GM21529 (cell line): ENCODE measurements around the gene WIPF3.

Source experiments
- ATAC-seq: cut with Tn5 transposase; IDR thresholded peaks from one replicate; pipeline ENCODE4 v1.9.1; 2021; ENCODE audit not compliant: unreplicated experiment

Gene WIPF3, protein sequence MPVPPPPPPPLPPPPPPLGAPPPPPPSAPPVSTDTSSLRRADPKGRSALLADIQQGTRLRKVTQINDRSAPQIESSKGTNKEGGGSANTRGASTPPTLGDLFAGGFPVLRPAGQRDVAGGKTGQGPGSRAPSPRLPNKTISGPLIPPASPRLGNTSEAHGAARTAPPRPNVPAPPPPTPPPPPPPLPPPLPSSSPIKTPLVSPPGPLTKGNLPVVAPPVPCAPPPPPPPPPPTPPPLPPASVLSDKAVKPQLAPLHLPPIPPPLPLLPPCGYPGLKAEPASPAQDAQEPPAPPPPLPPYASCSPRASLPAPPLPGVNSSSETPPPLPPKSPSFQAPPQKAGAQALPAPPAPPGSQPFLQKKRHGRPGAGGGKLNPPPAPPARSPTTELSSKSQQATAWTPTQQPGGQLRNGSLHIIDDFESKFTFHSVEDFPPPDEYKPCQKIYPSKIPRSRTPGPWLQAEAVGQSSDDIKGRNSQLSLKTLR

DNA sequence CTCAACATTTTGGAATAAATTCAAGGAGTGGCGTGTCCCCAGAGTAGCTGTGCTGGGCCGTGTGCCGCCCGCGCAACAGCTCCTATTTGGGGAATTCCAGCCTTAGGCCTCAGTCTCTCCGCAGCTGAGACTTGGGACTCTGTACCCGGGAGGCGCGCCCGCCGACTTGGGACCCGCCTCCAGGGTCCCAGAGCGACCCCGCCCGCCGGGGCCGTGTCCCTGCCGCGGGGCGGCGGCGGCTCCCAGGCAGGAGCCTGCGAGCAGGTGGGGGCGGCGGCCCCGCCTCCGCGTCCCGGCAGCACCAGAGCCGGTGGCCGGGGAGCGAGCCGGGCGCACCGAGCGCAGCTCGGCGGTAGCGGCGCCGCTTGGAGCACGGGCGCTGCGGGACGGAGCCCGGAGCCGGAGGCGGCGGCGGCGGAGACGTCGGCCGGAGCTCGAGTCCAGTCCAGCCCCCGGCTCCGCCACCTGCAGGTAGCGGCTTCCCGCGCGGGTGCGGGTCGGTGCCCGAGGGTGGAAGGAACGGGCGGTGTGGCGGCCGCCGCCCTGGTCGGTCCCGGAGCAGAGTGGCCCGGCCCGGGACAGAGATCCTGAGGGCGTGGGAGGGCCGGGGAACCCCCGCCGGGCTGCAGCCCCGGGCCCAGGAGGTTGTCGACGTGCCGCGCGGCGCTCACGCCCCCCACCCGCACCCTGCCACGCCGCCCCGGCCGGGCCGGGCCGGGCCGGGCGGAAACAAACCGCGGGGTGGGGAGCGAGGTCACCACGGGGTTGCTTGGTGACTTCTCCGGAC, at the start of gene WIPF3:
WIPF3 (plus strand) TSS at position 301 of the 787 bp plus-strand sequence. CDS start 28,217 bp downstream, outside the sequence.
- no peak for ATAC-seq

DNA sequence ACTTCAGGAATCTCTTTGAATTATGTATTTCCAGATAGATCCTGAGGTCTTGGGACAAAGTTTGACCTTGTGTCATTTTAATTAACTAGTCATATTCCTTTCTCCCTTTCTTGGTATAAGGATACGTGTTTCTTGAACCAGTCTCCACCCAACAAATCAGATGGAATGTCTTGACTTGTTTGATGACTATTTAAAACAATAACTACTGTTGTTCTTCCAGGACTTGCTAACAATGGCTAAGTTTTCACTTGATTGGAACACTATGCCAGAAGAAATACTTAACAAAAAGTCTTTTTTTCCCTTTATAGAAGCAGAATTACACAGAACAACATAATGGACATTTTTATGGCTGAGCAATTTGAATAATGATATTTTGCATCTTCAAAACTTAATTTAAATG, 43.0 kb upstream of the WIPF3 start:
- no peak for ATAC-seq

DNA sequence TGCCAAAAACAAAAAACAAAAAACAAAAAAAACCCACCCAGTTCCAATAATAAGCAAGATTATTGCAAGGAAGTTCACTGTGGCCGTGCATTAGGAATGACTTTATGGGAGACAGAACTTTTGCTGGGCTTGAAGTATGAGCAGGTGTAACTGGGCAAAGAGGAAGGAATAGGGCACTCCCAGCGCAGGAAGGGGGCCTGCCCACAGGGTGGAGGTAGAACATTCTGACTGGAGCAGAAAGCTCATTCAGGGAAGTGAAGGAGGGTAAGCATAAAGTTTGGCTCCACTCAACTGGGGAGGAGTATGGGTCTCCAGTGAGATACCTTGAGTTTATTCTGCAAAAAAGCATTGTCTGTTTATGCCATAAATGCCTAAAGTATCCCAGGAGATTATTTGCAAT, 42.1 kb upstream of the WIPF3 start:
- ATAC-seq: no peak

DNA sequence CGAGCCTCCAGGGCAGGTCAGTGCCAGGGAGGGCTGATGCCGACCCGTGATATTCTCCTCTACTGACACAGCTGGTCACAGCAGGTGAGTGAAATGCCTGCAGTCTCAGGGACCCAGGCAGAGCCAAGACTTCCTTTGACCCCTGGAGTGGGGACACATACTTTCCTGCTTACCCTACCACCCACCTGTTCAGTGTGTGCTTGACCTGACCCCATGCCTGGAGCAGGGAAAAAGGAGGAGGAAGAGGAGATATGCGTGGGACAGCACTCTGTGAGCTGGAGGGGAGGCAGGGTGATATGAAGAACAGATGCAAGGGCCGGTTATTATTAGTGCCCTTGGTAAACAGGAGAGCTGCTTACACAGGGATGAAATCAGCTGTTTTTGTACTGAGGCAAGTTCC, 40.8 kb upstream of the WIPF3 start:
- no peak for ATAC-seq

DNA sequence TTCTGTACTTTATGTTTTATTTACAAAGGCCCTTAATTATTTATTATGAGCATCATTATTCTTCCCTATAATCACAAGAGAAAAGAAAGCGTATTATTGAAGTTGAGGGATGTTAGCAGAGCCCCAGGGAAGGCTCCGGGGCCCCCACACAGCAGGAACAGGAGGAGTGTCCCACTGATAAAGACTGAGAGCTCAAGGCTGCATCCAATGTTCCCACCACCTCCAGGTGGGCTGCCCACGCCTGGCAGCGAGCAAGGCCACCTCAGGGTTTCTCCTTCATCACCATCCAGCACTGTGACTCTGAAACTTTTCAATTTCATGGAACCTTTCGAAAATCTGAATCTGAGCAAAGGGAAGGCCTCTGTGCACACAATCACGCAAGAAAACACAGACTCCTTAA, 35.9 kb upstream of the WIPF3 start:
- no peak for ATAC-seq

DNA sequence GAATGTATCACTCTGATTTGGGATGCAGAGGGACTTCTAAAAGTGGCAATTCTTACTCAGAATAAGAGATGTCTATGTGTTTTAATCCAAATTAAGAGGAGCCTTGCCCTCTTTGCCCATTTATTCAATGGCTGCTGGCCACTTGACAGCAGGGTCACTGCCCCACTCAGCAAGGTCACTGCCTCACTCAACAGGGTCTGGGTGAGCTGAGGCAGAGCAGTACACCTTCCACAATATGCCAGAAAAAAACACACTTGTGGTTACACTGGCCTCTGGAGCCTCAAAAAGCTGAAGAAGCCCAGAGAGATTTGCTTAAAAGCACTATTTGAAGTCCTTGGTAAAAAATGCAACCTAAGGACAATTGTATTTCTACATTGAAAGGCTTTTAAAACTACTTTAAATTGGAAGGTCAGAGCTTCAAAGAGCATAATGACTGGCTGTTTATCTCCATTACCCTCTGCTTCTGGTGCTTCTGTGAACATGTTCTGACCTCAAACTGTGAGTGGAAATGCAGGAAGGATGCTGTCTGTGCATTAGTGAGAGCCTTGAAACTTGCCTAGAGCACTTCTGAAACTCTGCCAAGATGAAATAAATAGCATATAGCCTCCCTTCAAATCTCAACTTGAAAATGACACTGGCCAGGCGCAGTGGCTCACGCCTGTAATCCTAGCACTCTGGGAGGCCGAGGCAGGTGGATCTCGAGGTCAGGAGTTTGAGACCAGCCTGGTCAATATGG, 35.1 kb upstream of the WIPF3 start:
- no peak for ATAC-seq

DNA sequence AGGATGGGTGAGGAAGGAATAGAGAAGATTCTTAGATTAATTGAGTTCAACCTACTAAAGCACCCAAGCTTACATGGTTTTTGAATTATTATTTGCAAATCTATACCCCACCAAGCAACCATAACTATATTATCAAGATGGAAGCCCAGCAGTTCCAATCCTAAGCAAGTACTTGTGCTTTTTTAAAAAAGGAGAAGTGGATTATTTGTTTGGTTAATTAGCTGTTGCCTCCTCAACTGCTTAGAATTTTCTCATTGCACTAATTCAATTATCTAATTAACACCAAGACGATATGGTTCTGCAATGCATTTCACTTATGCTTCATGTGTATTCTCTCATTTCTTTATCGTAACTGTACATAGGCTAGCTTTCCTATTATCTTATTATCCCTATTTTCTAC, 27.3 kb upstream of the WIPF3 start:
- no peak for ATAC-seq

DNA sequence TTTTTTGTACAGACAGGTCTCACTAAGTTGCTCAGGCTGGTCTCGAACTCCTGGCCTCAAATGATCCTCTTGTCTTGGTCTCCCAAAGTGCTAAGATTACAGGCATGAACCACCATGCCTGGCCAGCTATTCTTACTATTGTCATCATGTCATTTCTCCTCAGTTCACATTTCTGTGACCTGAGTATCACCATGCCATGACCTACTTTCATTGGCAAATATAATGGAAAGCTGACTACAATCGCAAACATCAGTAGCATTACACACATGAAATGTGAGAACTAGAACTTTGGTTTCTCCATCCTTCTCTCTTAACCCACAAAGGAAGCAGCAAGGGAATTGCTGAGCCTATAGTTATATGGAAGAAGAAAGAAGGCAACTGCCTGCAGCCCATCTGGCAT, 26.0 kb upstream of the WIPF3 start:
- ATAC-seq: no peak

DNA sequence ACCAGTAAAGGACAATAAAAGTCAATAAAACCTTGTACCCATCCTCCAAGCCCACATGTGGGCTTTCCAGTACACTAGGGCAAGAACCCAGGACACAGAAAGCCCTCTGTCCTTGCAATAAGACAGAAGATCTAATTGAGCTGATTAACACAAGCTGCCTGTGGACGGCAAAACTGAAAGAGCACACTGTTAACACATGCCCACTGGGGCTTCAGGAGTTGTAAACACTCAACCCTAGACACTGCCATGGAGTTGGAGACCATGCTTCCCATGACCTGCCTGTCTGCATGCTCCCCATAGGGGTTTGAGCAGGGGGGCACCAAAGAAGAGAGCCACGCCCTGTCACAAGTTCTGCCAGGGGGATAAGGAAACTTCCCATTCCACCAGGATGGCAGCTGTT, 22.6 kb upstream of the WIPF3 start:
- ATAC-seq: no peak

DNA sequence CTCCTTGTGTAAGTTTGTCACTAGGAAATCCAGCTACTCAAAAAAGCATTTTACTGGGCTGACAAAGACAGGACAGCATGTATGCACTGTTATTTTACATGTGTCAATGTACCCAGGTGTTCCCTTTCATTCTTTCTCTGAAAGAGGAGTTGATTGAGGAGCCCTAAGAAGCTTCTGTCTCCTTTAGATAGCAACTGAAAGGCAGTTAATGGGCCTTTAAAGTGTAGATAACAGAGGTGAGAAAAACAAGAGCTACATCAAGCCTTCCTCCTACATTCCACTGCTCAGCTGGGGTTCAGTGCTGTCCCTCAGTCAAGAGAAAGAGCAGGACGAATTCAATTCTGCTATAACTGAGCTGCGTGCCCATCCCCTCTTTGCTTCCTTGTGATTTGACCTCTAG, 12.8 kb upstream of the WIPF3 start:
- no peak for ATAC-seq

DNA sequence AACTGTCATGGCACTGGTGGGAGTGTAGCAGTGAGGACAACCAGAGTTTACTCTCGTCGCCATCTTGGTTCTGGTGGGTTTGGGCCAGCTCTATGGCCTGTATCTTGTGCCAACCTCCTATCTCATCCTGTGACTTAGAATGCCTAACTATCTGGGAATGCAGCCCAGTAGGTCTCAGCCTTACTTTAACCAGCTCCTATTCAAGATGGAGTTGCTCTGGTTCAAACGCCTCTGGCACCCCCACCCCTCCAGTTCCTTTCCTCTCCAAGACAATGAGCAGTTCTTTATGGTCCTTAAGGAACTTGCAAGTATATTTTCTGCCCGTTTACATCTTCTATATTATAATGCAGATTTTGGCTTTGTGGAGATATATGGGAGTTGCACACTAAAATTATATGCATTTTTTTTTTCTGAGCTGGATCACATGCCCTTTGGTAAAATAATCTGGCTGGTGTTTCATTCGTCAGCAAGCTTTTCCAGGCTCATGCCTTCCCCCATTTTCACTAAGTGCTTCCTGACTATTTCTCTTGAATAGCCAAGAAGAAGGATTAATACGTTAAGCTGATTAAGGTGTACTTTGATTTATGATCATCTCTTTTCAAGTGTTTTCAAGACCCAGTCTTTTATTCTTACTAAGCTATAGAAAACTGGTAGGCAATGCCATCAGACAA, 11.2 kb upstream of the WIPF3 start:
- no peak for ATAC-seq

DNA sequence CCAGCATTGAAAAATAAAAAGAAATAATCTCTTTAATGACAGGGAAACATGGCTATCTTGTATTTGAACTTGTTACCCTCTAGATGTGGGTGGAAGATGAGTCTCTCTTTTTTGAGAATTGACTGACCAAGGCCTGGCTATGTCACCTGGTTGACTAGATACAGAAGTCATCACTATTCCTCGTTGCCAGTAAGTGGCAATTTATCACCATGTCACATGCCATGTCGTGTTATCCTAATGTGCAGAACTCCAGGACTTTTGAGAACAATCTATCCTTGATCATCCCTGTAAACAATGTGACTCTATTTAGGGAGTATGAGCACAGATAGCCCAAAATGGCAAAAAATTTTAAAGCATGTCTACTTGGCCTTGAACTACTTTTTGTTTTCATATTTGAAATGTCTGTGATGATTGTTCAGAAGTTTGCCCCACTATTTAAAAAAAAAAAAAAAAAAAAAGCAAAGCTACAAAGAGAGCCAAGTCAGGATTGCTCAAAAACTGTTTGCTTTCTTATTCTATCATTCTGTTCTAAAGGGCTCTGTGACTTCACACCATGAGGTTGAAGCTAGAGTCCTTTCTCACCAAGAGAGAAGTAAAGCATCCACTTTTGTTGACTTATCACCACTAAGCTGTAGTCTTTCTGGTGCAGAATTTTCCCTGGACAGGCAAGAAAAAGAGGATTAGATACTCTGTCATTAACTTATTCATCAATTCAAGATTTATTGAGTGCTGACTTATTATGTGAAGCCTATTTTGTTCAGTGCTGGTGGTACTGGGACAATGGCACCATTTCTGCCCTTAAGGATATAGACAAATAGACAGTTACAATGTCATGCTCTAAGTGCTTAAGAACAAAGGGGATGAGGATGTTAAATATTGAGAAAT, 10.4 kb upstream of the WIPF3 start:
- no peak for ATAC-seq

DNA sequence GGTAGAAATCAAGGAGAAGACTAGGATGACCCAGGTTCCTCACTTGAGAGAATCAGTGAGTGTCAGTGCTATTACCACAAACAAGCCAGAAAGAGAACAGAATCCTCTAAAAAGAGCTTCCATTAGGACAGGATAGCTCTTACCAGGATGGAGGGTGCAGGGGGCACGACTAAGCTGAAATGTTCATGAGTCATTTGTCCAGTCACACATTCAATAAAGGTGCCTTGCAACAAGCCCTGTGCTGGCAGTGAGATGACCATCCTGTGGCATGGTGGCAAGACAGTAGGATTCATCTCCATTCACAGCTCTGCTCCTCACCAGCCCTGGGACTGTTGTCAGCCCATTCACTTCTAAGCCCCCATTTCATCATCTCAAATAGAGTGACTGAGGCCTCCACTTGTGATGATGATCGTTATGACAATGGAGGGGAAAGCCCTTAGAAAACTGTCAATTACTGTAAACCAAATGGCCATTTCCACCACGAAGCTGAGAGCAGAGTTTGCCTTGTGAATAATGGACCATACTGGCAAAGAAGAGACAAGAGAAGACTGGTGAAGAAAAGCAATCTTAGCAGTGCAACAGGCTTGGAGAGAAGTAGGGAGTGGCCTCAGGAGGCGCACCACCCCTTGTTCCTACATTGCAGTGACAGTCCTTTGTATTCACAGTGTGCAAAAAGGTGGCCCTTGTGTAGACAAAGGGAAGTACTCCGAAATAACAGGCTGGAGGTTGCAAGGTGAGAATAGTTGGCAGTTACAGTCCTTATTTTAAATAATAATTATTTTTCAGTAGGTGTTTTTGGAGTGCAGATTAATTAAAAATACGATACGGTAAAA, 9.0 kb upstream of the WIPF3 start:
- no peak for ATAC-seq

DNA sequence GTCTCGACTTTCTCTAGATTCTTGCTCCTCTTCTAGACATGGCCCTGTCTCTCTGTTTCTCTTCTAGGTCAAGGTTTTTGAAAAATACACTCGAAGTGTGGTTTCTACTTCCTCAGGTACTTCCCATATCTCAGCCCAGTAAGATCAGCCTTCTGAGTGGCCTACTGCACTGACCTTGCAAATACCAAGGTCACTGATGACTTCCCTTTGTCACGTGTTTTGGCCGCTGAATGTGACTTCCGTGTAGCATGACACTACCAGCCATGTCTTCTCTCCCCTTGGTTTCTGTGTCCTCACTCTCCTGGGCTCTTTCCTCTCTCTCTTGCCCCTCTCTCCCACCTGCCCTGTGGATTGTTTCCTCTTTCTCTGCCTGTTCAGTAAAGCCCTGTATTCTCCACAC, 7.9 kb upstream of the WIPF3 start:
- no peak for ATAC-seq

DNA sequence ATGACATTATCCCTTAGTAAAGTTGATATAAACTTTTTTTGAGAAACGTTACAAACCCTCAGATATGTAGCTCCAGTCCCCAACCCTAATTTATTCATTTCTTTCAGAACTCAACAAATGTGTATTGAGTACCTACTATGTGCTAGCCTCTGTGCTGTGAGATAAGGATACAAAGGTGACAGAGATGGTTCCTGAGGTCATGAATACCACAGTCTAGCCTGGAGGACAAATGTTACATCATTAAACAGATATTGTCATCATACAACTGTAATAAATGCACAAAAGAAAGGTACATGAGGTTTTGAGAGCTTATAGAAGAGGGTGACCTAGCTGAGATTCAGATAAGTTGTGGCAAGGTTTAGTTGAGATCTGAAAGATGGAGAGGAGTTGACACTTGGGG, 4.4 kb upstream of the WIPF3 start:
- ATAC-seq: no peak

DNA sequence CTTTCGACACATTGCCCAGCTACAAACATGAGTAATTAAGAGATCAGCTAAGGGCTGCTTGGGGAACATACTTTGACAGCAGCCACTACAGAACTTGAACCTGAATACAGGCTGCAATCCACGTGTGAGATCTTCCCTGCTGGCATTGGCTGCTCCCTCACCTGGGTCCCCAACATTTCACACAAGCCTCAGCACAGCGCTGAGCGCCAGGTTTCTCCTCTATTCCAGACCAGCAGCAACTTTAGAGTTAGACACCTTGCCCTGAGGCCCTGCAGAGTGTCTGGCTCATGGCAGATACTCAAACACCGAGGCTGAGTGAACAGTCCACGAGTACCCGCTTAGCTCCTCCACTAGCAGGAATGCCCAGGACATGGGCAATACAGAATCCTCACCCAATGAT, 1.3 kb upstream of the WIPF3 start:
- ATAC-seq: no peak

DNA sequence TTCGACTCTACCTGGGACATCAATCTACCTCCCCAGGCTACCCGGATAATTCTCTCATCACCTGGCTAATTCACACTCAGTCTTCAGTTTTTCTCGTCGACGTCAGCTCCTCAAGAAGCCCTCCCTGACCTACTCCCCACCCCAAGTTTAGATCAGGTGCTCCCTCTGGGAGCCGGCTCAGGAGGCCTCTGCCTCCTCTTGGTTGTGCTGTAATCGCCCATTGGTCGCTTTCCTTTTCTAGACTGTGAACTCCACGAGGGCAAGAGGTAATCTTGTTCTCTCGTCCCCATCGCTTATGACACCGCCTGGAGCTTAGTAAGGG, 461 bp upstream of the WIPF3 start:
- no peak for ATAC-seq

DNA sequence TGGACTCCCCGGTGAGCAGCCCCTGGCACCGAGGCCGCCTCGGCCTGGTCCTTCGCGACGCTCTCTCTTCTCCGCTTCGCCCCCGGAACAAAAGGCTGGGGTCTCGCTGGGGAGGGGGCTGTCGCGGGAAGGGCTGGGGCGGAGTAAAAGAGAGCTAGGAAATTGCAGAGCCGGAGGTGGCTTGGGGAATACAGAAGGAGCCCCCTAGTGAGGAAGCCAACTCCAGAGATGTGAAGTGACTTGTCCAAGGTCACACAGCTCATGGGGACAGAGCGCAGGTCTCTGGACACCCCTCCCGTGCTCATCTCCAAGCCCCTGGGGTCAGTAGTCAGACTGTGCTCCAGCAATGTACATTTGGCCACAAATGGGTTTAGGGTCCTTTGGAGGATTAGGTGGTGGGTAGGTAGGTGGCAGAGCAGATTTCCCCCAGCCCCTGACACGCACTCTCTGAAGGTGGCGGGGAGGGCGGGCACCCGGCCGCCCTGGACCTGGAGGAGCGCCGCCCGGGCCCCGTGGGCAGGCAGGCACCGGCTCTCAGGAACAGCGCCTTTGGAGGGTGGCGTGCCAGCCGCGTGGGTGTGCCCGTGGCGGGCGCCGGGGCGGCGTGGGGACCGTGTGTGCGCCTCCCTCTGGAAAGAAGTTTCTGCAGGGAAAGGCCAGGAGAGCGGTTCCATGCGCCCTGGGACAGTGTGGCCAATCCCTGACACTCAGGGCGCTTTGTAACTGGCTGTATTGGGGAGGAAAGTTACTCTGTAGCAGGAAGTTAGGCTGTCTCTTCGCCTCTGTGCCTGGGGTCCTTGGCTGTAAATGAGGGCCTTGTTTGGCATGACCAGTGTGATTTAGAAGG, 910 bp downstream of the WIPF3 start:
- no peak for ATAC-seq
